ENCODE results near the gene ADD1.
"Not testable (repeated sequence)": the region's sequence is repeated elsewhere in the genome, so short reads cannot be mapped to it uniquely, and the experiment has no call there.

Gene ADD1

GRCh38 chr4:2886161-2886560 is 42.5 kb downstream of the ADD1 start:
- no peak for DNase-seq (ENCODE audit: low read depth)

DNA sequence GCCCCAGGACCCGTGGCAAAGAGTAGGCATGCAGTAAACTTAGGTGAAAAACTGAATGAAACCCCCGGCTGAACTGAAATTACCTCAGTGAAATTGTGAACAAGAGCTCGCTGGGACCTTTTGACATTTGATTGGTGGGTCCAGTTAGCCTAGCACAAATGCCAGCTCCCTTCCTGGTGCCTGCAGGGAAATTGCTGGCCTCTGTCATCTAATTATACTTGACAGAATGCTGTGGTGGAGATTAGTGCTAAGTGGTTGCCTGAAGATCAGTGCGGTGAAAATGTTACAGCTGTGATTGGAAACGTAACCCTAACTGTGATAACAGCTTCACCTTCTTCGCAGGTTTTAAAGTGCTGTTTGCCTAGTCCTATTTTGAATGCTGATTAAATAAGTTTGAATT is 43.0 kb downstream of the ADD1 start:
- no peak for DNase-seq (ENCODE audit: low read depth)

DNA sequence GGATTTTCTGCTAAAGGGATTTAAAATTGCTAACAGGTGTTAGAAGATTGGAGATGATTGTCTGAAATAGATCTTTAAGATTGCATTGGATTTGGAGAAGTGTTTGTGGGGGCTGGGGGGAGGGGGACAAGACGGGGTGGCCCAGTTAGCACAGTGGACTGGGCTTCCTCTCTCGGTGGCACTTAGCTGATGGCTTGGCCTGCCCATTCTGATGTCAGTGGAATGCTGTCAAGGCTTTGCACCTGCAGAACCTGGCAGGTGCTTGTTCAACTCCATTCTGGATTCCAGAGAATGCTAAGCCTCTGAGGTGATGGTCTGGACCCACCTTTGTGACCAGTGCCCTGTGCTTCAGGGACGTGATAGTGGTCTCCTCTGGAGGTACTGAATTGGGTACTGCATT is 43.7 kb downstream of the ADD1 start:
- DNase-seq (ENCODE audit: low read depth): no peak

DNA sequence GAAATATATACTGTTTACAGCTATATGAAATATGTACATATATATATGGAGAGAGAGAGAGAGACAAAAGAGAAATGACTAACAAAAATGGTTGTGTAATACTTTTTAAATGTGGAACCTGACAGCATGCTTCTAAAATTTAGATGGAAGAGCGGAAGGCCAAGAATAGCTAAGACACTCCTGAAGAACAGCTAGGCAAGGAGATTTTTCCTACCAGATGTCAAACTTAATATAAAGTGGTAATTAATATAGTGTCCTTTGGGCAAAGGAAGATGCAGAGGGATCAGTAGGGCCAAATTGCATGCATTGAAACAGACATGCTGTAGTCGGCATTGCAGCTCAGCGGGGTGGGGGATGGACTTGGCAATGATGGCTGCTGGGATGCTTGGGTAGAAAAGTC is 45.2 kb downstream of the ADD1 start:
- DNase-seq (ENCODE audit: low read depth): no peak

GRCh38 chr4:2891294-2891693 is 47.6 kb downstream of the ADD1 start:
- no peak for DNase-seq (ENCODE audit: low read depth)

- no peak for DNase-seq (ENCODE audit: low read depth)
Observed at GRCh38 chr4:2893772-2894171, 50.1 kb downstream of the ADD1 start.

DNA sequence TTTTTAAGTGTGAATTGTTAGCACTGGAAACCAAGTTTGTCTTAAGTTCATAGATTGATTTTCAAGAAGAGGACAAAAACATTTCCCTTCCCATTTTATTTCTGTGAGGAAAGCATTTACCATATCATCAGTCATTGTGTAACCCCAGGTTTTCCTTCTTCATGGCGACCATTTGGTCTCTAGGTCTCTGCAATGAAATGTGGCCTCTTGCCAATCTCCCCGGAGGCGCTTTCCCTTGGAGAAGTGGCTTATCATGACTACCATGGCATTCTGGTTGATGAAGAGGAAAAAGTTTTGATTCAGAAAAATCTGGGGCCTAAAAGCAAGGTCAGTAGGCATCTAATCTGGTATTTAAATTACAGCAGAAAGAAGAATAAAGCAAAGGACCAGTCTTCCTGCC is 54.4 kb downstream of the ADD1 start:
- DNase-seq (ENCODE audit: low read depth): no peak

DNA sequence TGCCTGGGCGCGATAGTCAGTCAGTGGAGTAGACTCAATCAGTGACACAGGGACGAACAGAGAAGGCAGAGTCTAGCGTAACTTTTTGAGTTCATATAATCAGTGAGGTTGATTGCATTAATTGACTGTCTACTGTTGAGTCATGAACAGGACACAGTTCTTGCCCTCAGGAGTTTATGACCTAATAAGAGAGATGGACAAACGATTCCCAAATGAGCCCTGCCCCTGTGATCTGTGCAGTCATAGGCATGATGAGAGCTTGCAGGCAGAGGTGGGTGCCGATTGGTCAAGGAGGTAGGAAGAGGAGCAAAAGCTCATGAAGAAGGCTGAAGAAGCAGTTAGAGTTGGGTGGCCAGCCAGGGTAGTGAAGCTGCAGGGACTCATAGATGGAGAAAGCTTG is 57.1 kb downstream of the ADD1 start:
- DNase-seq (ENCODE audit: low read depth): no peak

- DNase-seq (ENCODE audit: low read depth): no peak
Observed at GRCh38 chr4:2901186-2901585, 57.5 kb downstream of the ADD1 start.

DNA sequence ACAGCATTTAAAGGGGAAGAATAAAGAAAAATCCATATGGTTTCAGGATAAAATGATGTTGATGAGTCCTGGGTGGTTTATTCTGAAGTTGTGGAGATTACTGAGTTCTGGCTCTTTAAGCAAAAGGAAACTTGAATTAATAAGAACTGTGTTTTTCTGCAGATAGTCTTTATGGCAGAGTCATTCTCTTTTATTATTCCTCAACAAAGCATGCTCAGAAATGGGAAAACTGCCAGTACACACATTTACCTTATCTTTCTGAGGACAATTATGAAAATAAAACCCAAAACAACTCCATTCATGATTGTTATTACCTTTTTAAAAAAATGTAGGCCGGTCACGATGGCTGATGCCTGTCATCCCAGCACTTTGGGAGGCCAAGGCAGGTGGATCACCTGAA is 58.5 kb downstream of the ADD1 start:
- DNase-seq (ENCODE audit: low read depth): no peak

DNA sequence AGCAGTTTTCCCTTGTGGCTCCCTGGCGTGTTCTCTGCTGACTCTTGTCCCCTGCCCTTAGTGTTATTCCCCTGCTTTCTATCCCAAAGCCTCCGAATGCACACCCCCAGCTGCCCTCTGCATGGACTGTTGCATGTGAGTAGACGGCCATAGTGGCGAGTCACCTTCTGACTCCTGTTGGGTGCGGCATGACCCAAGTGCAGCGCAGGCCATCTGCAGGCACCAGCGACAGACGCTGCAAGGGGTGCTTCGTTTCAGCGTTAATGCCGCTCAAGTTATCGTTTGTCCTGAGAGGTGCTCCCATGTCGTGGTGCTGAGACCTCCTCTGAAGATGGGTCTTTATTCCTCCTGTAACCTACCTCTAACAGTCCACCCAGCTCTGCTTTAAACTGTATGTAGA is 61.9 kb downstream of the ADD1 start:
- DNase-seq (ENCODE audit: low read depth): no peak

- DNase-seq (ENCODE audit: low read depth): no peak
Observed at GRCh38 chr4:2906218-2906617, 62.6 kb downstream of the ADD1 start.

GRCh38 chr4:2907226-2907625 is 63.6 kb downstream of the ADD1 start:
- DNase-seq (ENCODE audit: low read depth): no peak

DNA sequence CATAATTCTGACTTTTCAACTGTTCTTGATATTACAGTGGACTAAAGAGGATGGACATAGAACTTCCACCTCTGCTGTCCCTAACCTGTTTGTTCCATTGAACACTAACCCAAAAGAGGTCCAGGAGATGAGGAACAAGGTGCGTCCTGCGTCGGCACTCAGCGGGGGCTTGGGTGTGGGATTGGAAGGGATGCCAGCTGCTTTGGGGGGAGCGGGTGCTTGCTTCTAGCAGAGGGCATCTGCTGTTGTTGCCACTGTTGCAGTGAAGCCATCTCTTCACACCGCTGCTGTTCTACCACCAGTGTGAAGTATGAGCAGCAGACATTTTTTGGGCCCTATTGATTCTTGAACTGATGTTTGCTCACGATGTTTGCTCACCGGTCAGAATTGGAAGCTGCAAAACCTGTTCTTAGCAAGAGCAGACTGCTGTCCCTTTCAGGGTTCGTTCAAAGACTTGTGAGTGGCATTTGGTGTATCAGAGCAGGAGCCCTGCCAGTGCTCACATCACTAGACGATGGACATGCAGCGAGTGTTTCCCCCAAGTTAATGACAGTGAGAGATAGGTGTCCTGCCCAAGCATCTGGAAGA is 64.2 kb downstream of the ADD1 start:
- no peak for DNase-seq (ENCODE audit: low read depth)

- DNase-seq (ENCODE audit: low read depth): no peak
Observed at GRCh38 chr4:2908686-2909085, 65.0 kb downstream of the ADD1 start.

GRCh38 chr4:2909583-2909982 is 65.9 kb downstream of the ADD1 start:
- no peak for DNase-seq (ENCODE audit: low read depth)

DNA sequence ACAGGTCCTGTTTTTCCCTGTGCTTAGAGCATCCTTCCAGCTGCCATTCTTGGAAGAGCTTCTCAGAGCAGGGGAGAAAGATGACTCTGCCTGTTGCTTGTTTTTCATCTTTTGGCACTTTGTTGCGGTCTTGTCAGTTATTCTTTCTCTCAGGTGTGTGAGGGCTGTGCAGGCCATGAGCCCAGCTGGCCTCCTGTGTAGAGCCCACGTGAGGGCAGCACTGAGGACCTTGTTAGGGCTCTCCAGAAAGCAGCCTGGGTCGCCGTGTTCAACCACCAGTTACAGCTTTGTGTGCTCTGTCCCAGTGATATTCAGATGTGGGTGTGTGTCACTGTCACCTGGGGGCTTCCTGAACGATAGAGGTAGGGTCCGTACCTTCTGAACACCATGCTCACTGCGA is 66.8 kb downstream of the ADD1 start:
- DNase-seq (ENCODE audit: low read depth): no peak

DNA sequence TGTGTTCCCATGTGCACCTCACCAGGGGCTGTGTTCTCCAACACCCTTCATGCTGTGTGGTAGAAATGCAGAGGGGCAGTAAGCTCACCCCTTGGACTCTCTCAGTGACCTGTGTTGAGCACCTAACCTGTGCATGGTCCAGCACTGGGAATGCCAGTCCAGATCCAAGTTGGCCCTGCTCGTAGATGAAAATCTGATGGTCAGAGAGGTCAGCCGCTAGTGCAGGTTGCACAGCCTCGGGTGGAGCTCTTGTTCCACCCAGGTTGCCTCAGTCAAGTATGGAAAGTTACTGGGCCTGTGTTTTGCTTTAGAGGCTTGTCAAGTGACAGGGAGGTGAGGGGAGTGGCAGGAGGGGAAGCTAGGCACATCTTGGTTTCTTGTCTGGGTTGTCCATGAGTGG is 68.2 kb downstream of the ADD1 start:
- no peak for DNase-seq (ENCODE audit: low read depth)

- no peak for DNase-seq (ENCODE audit: low read depth)
Observed at GRCh38 chr4:2913168-2913567, 69.5 kb downstream of the ADD1 start.

- DNase-seq (ENCODE audit: low read depth): no peak
Observed at GRCh38 chr4:2914256-2915126, 70.8 kb downstream of the ADD1 start.

GRCh38 chr4:2915789-2916188 is 72.1 kb downstream of the ADD1 start:
- no peak for DNase-seq (ENCODE audit: low read depth)

DNA sequence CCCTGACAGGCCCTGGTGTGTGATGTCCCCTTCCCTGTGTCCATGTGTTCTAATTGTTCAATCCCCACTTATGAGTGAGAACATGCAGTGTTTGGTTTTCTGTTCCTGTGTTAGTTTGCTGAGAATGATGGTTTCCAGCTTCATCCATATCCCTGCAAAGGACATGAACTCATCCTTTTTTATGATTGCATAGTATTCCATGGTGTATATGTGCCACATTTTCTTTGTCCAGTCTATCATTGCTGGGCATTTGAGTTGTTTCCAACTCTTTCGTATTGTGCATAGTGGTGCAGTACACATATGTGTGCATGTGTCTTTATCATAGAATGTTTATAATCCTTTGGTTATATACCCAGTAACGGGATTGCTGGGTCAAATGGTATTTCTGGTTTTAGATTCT is 73.1 kb downstream of the ADD1 start:
- DNase-seq (ENCODE audit: low read depth): not testable (repeated sequence)

- DNase-seq (ENCODE audit: low read depth): not testable (repeated sequence)
Observed at GRCh38 chr4:2918300-2918699, 74.7 kb downstream of the ADD1 start.

DNA sequence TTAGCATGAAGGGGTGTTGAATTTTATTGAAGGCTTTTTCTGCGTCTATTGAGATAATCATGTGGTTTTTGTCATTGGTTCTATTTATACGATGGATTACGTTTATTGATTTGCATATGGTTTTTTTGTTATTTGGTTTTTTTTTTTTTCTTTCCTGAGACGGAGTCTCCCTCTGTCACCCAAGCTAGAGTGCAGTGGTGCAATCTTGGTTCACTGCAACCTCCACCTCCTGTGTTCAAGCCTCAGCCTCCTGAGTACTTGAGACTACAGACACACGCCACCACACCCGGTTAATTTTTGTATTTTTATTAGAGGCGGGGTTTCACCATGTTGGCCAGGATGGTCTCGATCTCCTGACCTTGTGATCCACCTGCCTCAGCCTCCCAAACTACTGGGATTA is 75.1 kb downstream of the ADD1 start:
- not testable (repeated sequence) for DNase-seq (ENCODE audit: low read depth)

Measured in activated T-helper 1 cell treated with Interleukin-2 at 50 U/mL for 16 hours (primary cell).